Measurements from ENCODE around the gene ITGBL1. TPM values are rescaled to one million over a fixed set of nuclear protein-coding genes. Genes with fewer than 3 reads are reported as not detected.

Gene ITGBL1
- total RNA-seq (2014; rRNA removed; shearing (Covaris generic); ENCODE audit: low replicate concordance): 9.4 and 11.6 TPM in 2 replicates

DNA sequence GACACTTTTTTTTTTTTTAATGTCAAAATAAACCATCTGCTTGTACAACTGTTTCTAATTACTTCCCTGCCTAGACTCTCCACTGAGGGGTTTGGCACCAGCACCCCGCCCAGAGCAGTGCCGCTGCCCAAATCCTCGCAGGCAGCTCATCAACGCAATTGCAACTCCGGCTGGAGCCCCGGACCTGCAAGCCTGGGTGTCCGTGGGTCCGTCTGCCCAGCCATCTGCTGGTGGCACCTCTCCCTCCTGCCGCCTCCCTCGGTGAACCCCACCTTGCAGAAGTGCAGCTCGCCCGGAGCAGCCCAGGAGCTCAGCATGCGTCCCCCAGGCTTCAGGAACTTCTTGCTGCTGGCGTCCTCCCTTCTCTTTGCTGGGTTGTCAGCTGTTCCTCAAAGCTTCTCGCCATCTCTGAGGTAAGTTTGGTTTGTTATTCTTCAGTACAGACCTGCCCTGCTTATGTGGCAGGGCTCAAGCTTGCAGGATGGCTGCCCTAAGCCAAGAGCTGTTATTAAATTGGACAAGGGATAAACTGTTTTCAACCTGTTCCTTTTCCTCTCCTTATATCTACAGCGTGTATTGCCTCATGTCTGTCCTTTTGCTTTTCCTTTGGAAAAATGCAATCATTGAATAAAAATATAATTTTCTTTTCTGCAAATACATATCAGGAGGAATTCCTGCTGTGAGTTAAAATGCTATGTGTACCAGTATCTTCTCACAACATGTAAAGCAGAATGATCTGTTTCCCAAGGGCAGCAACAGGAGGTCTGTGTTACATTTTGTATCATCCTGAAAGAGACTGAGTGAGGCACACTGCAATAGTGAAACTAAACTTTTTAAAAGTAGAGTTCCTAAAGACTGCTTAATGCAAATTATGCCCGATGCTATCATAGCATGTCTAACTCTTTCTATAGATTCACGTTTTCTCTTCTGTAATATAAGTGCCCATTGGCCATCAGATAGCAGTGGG is at the start of gene ITGBL1:
Gene ITGBL1 (plus strand): TSS at position 157 of the 967 bp plus-strand sequence. CDS start 159 bp downstream, at position 316.
- no peaks in the 10 kb centered on the region for H3K27me3 ChIP-seq
- DNase-seq: peak; percentile 66
- H3K4me3 ChIP-seq: peak within 1 kb of the TSS; percentile 59
- 0 out of 2 replicates have a peak, but pooled peaks cover 2% of the 10 kb centered on the region for H3K36me3 ChIP-seq
- no peaks in the 10 kb centered on the region for H3K9me3 ChIP-seq

DNA sequence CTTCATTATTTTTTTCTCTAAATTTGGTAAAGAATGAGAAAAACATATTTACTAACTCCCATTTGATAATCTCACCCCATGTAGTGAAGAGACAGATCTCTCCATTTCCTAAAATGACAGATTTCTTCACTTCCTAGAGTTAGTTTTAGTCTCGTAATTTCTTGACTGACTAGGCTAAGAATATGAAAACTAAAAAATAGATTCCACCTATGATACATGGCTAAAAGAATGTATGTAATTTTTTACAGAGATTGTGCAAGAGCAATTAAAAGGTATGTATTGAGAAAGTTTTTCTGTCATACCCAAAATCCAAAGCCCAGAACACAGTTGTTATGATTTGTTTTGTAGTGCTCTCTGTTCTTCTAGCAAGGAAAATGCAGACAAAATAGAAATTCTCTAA is 45.7 kb upstream of the ITGBL1 start:
- H3K4me3 ChIP-seq: no peak overlapping the region
- H3K36me3 ChIP-seq: no peaks in the 10 kb centered on the region
- no peaks in the 10 kb centered on the region for H3K27me3 ChIP-seq
- H3K9me3 ChIP-seq: no peaks in the 10 kb centered on the region
- DNase-seq: no peak

GRCh38 chr13:101408154-101408553 is 44.3 kb upstream of the ITGBL1 start:
- no peaks in the 10 kb centered on the region for H3K36me3 ChIP-seq
- no peak overlapping the region for H3K4me3 ChIP-seq
- H3K9me3 ChIP-seq: no peaks in the 10 kb centered on the region
- no peaks in the 10 kb centered on the region for H3K27me3 ChIP-seq
- no peak for DNase-seq

- Histone ChIP-seq H3K36me3 (no peaks in the 10 kb centered on the region), H3K27me3 (no peaks in the 10 kb centered on the region), H3K9me3 (no peaks in the 10 kb centered on the region), H3K4me3 (no peak overlapping the region)
- DNase-seq: no peak
Measured at GRCh38 chr13:101408992-101409656, 43.4 kb upstream of the ITGBL1 start.

DNA sequence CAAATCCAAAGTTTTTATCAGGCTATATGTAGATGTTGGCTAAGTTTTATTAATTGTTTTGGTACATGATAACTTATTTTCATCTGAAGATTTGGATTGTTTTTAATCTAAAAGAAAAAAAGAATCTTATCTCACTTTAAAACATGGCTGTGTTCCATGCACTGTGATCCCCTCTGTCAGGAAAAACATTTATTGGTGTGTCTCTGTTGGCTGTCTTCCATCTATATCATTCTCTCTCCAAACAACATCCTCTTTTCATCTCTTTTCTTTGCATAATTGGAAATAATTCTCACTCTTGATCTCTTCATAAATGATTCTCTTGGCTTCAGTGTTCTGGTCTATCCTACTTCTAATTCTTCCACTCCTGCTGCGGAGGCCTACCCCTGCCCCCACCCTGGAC is 40.4 kb upstream of the ITGBL1 start:
- Histone ChIP-seq H3K27me3 (no peaks in the 10 kb centered on the region), H3K9me3 (no peaks in the 10 kb centered on the region), H3K36me3 (no peaks in the 10 kb centered on the region), H3K4me3 (no peak overlapping the region)
- DNase-seq: no peak

- H3K4me3 ChIP-seq: peak overlapping the region; percentile 52; the same call in 1 of the 2 replicates
- H3K36me3 ChIP-seq: no peaks in the 10 kb centered on the region
- H3K9me3 ChIP-seq: no peaks in the 10 kb centered on the region
- no peak for DNase-seq
- no peaks in the 10 kb centered on the region for H3K27me3 ChIP-seq
Measured at GRCh38 chr13:101415358-101416174, 36.9 kb upstream of the ITGBL1 start.

DNA sequence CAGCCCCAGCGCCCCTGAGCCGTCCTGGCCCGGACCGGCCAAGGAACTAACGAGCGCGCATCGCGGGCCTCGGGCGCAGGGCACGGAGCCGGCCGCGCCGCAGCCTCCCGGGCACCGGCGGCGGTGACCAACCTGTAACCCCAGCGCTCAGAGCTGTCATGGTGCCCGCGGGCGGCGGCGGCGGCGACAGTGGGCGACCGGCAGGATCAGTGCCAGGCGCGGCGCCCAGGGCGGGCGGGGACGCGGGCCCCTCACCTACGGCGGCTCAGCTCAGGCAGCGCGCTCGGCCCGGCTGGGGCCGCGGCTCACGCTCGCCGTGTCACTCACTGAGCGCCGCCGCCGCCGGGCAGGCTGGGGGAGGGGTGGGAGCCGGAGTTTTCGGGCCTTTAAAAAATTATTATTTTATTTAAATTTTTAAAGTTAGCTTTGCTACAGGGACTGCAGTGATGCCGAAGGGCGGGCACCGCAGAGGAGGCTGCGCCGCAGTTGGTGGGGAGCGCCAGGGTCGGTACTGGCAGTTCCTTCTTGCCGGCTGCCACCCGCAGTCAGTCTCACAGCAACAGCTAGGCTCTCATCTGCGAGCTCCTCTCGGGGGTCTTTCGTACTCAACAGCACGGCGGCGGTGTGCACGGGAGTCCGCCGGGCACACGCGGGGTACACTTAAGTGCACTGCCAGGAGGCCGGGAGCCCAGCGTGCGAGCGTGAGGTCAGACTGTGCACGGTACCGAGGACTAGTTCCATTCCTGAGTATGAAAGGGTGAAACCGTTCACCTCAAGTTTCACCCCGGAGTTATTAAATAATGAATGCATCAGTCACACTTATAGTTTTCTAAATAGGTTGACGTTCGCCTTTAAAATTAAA is 36.1 kb upstream of the ITGBL1 start, which contains the start of gene NALCN:
Gene NALCN (minus strand): TSS at position 328 of the 862 bp plus-strand sequence. CDS start 17,382 bp downstream, outside the sequence.
- DNase-seq: peak; percentile 36
- H3K4me3 ChIP-seq: peak within 1 kb of the TSS; percentile 52
- no peaks in the 10 kb centered on the region for H3K27me3 ChIP-seq
- H3K9me3 ChIP-seq: peaks cover 3% of the 10 kb centered on the region; the same call in 1 of the 2 replicates
- no peaks in the 10 kb centered on the region for H3K36me3 ChIP-seq

GRCh38 chr13:101417043-101417406 is 35.5 kb upstream of the ITGBL1 start:
- H3K4me3 ChIP-seq: peak overlapping the region; percentile 52
- DNase-seq: no peak

GRCh38 chr13:101417501-101417900 is 35.0 kb upstream of the ITGBL1 start:
- H3K36me3 ChIP-seq: no peaks in the 10 kb centered on the region
- H3K4me3 ChIP-seq: no peak overlapping the region
- H3K9me3 ChIP-seq: peaks cover 3% of the 10 kb centered on the region; the same call in 1 of the 2 replicates
- no peaks in the 10 kb centered on the region for H3K27me3 ChIP-seq
- DNase-seq: no peak

More at GRCh38 chr13:101417043-101417406, 35.5 kb upstream of the ITGBL1 start:
- H3K9me3 ChIP-seq: peaks cover 3% of the 10 kb centered on the region; the same call in 1 of the 2 replicates
- no peaks in the 10 kb centered on the region for H3K36me3 ChIP-seq
- no peaks in the 10 kb centered on the region for H3K27me3 ChIP-seq

DNA sequence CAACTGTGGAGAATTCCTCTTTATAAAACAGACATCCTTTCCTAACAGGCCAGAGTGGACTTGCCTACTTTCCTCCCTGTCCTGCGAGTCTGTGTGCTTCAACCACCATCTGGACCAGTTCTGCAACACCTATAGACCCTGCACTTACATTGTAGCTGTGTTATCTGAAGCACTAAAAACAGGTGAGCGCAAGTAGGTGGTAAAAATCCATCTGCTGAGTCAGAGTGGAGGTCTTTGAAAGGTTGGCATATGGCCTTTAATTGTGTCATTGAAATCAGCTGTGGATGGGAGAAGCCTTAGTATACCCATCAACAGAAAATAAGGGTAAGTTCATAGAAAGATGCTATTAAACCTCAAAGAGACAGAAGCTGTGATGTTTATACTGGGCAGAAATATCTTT is 28.6 kb upstream of the ITGBL1 start:
- Histone ChIP-seq H3K36me3 (no peaks in the 10 kb centered on the region), H3K27me3 (no peaks in the 10 kb centered on the region), H3K9me3 (peaks cover 3% of the 10 kb centered on the region; the same call in 1 of the 2 replicates), H3K4me3 (no peak overlapping the region)
- no peak for DNase-seq

DNA sequence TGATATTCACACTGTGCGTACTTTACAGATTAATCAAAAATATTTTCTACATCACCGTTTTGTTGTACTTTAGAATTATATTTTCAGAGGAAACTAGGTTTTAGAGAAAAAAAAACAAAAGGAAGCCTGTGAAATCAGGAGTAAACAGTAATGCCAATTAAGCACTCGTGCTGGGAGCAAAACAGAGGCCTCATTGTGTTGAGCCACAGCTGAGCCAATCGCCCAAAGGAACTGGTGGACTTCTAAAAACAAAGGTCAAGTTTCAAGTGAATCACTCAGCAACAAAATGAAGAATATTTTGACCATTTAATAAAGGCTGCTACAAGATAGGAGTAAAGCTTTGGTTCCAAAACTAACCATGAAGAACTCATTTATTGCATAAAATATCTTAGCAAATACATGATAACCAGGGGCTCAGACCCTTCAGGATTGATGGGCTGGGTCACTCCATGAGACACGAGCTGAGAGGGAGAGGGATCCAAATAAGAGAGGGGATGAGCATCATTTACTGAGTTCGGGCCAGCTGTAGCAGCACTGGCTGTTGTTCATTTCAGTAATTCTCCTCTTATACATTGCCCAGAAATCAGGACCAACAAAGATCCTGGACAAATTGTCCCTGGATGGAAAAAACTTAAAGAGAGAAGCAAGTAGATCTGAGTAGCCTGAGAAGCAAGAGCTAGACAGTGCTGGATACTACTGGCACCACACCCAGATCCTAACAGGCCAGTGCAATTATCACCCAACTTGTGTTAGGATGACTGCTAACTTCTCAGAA is 27.9 kb upstream of the ITGBL1 start:
- no peak for DNase-seq
- H3K36me3 ChIP-seq: no peaks in the 10 kb centered on the region

GRCh38 chr13:101425156-101425471 is 27.4 kb upstream of the ITGBL1 start:
- H3K36me3 ChIP-seq: no peaks in the 10 kb centered on the region
- H3K27me3 ChIP-seq: no peaks in the 10 kb centered on the region
- no peak overlapping the region for H3K4me3 ChIP-seq
- no peak for DNase-seq
- H3K9me3 ChIP-seq: peaks cover 3% of the 10 kb centered on the region; the same call in 1 of the 2 replicates

More for the DNA sequence above, 27.9 kb upstream of the ITGBL1 start:
- Histone ChIP-seq H3K4me3 (no peak overlapping the region), H3K27me3 (no peaks in the 10 kb centered on the region), H3K9me3 (peaks cover 3% of the 10 kb centered on the region; the same call in 1 of the 2 replicates)

GRCh38 chr13:101425623-101426022 is 26.9 kb upstream of the ITGBL1 start:
- Histone ChIP-seq H3K4me3 (no peak overlapping the region), H3K9me3 (peaks cover 3% of the 10 kb centered on the region; the same call in 1 of the 2 replicates), H3K36me3 (no peaks in the 10 kb centered on the region), H3K27me3 (no peaks in the 10 kb centered on the region)
- DNase-seq: no peak

GRCh38 chr13:101429733-101430132 is 22.7 kb upstream of the ITGBL1 start:
- H3K27me3 ChIP-seq: no peaks in the 10 kb centered on the region
- H3K9me3 ChIP-seq: no peaks in the 10 kb centered on the region
- no peaks in the 10 kb centered on the region for H3K36me3 ChIP-seq
- no peak overlapping the region for H3K4me3 ChIP-seq
- no peak for DNase-seq

DNA sequence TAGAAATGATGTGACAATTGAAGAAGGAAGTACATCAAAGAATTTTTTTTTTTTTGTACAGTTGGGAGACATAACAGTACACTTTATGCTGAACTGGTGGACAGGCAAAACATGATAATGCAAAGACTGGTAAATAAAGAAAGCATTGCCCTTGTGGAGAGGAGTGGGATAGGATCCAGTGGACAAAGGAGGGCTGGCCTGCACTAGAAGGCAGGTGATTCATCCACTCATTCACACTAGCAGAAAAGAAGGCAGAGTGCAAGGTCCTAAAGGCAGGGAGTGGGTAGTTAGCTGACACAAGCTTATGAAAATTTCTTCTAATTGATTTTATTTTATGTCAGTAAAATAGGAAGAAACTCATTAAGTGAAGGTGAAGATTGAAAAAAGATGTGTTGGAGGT is 18.6 kb upstream of the ITGBL1 start:
- DNase-seq: no peak
- Histone ChIP-seq H3K36me3 (no peaks in the 10 kb centered on the region), H3K4me3 (no peak overlapping the region), H3K27me3 (no peaks in the 10 kb centered on the region), H3K9me3 (no peaks in the 10 kb centered on the region)
